GM21786 (cell line): Measurements from ENCODE around the gene NXPE2.

ENCODE experiments used
- ATAC-seq: cut with Tn5 transposase; IDR thresholded peaks from one replicate; pipeline ENCODE4 v1.9.1; 2021; ENCODE audit not compliant: unreplicated experiment

The NXPE2 gene

GRCh38 chr11:114738954-114739353 lies 60.6 kb downstream of the NXPE2 start:
- ATAC-seq = no peak

GRCh38 chr11:114745150-114745671 lies 66.9 kb downstream of the NXPE2 start:
- no peak for ATAC-seq

GRCh38 chr11:114746013-114746412 lies 67.7 kb downstream of the NXPE2 start:
- ATAC-seq = no peak
